Ovary (tissue), 9 donors: Measurements from ENCODE around the gene KIFC1. TPM values are rescaled to one million over a fixed set of nuclear protein-coding genes. Genes with fewer than 3 reads are reported as not detected.
A peak's percentile ranks its signal among the peaks of the same experiment; 100 is the strongest.

Experiments
- DNase-seq, 5 donors: peaks; one replicate each; pipeline ENCODE4 v3.0.0-alpha.2; 2019 to 2020
- H3K27ac ChIP-seq, 2 donors: fragments of 200-600 bp; one replicate each; pipeline versions ENCODE4 v1.5.1 to v1.8.0; 2019 to 2022
- H3K27me3 ChIP-seq: fragments of 200-600 bp; one replicate; pipeline ENCODE4 v1.8.0; 2022
- H3K36me3 ChIP-seq: fragments of 200-600 bp; sonication (generic); one replicate; pipeline ENCODE4 v1.5.1; 2019
- H3K4me1 ChIP-seq: one replicate; pipeline ENCODE4 v1.8.1; 2013; ENCODE audit warnings: mild to moderate bottlenecking, moderate library complexity; ENCODE audit not compliant: insufficient read depth
- H3K4me3 ChIP-seq: fragments of 200-600 bp; sonication (generic); one replicate; pipeline ENCODE4 v1.5.1; 2017
- H3K9me3 ChIP-seq, 2 donors: fragments of 200-600 bp in 1 of 2; sonication (generic) in 1 of 2; one replicate each; pipeline versions ENCODE4 v1.5.1 to v1.8.1; 2013 to 2019; ENCODE audit warnings: mild to moderate bottlenecking in 1 of 2, moderate library complexity in 1 of 2
- CTCF ChIP-seq, 3 donors: fragments of 450-650 bp in 2 of 3; fragments of 200-600 bp in 1 of 3; IDR thresholded peaks; one replicate each; pipeline versions ENCODE4 v1.5.1 to v1.8.0; 2016 to 2022; ENCODE audit warnings: antibody characterized with exemption in 3 of 3, mild to moderate bottlenecking in 1 of 3
- EP300 ChIP-seq: sonication (generic); formaldehyde crosslinking; IDR thresholded peaks from one replicate; pipeline ENCODE4 v1.6.1; 2017; ENCODE audit warnings: antibody characterized with exemption
- POLR2A ChIP-seq: fragments of 450-650 bp; IDR thresholded peaks from one replicate; pipeline ENCODE4 v1.6.1; 2017; ENCODE audit warnings: antibody characterized with exemption, mild to moderate bottlenecking, moderate library complexity
- WGBS, 3 donors: extraction: QIAGEN DNeasy Blood & Tissue Kit in 1 of 3; methylation state at CpG; one replicate each; pipeline versions ENCODE4 v1.1.5 to v1.1.7; 2013 to 2017; 5-methylcytosine and 5-hydroxymethylcytosine counted together
- intact Hi-C, 4 donors: fragments of 100-400 bp; cut with DNase I; formaldehyde crosslinking; loops; one replicate each; pipeline versions ENCODE4 v1.11.0 to v1.15.1; 2022 to 2023
- polyA plus RNA-seq, 2 donors: library from polyadenylated mRNA; stranded (reverse); fragments of 200-250 nt in 1 of 2; fragments of 350-450 nt in 1 of 2; fragmentation: Illumina TruSeq in 1 of 2; extraction: RNeasy Lipid Tissue Mini Kit (QIAGEN cat#74804) in 1 of 2; gene quantifications; one replicate each; pipeline ENCODE4 v1.2.3, GENCODE V29; 2013 to 2014
- total RNA-seq, 7 donors: library from RNA; depleted of rRNA in 2 of 7; stranded (reverse); fragments of >200 nt in 2 of 7; fragmentation: NEBNext Ultra II Directional in 3 of 7; extraction: Animal tissue kit (Norgen Biotek cat#: 25700) in 3 of 7; gene quantifications; one replicate each; pipeline versions ENCODE4 v1.1.0 to v1.2.4, GENCODE V29; 2016 to 2023
- donor health status: DM: no; HTN: no; CAD: no; lungs with moderate emphysema.
- donor health status: DM: no; HTN: no; CAD: no.
- donor health status: Bipolar disorder and iron deficiency.
- donor health status: DM: yes; HTN: yes; CAD: no.
- donor health status: DM: no; HTN: no; CAD: no.
- donor health status: DM: yes; HTN: yes; CAD: no.

Gene KIFC1
- total and polyA plus RNA-seq, 9 donors: 0.60 to 3.9 (median 2.2) TPM

- no peaks in the 10 kb centered on the region for H3K27me3 ChIP-seq
Observed at GRCh38 chr6:33384581-33385020, 7.0 kb upstream of the KIFC1 start.

GRCh38 chr6:33390173-33390572, 1.4 kb upstream of the KIFC1 start:
- Histone ChIP-seq H3K4me3 (no peak overlapping the region), H3K36me3 (no peaks in the 10 kb centered on the region), H3K27ac (no peak overlapping the region), H3K4me1 (peaks cover 6% of the 10 kb centered on the region), H3K27me3 (no peaks in the 10 kb centered on the region), H3K9me3 (no peaks in the 10 kb centered on the region)
- DNase-seq: no peak
- 86 to 92% (median 86%) methylated on average over 2 of the region's 2 CpGs for WGBS, 3 donors
- TF ChIP-seq CTCF (IDR thresholded peaks at IDR 0.05) (no peak), POLR2A (no peak), EP300 (no peak)
- intact Hi-C loops: loop anchor here in 1 of 4 donors (2.0 kb wide), 1 partner anchor 37 kb away; no protein-coding TSS in a partner anchor

More at GRCh38 chr6:33384581-33385020, 7.0 kb upstream of the KIFC1 start:
- no peak overlapping the region for H3K27ac ChIP-seq
- no peaks in the 10 kb centered on the region for H3K9me3 ChIP-seq
- H3K36me3 ChIP-seq: no peaks in the 10 kb centered on the region
- TF ChIP-seq POLR2A: no peak
- intact Hi-C loops: no loop called here
- H3K4me3 ChIP-seq: no peak overlapping the region
- DNase-seq: no peak
- WGBS, 3 donors: 15 to 19% (median 17%) methylated on average over 4 of the region's 4 CpGs
- no peaks in the 10 kb centered on the region for H3K4me1 ChIP-seq

GRCh38 chr6:33390767-33391277, 801 bp upstream of the KIFC1 start:
- Histone ChIP-seq H3K27me3 (no peaks in the 10 kb centered on the region), H3K9me3 (no peaks in the 10 kb centered on the region), H3K36me3 (no peaks in the 10 kb centered on the region), H3K4me3 (peak overlapping the region; percentile 23), H3K4me1 (peaks cover 6% of the 10 kb centered on the region), H3K27ac (peak overlapping the region; percentile 84 to 90)
- DNase-seq: no peak
- TF ChIP-seq CTCF (IDR thresholded peaks at IDR 0.05): no peak
- no peak for TF ChIP-seq EP300
- TF ChIP-seq POLR2A: no peak
- intact Hi-C loops: loop anchor here in 1 of 4 donors (2.0 kb wide), 1 partner anchor 36 kb away; no protein-coding TSS in a partner anchor
- WGBS, 3 donors: 69 to 76% (median 73%) methylated on average over 9 of the region's 9 CpGs

- WGBS, 3 donors: 0 to 1% (median 1%) methylated on average over 31 of the region's 31 CpGs
- TF ChIP-seq CTCF (IDR thresholded peaks at IDR 0.05) (no peak), EP300 (no peak), POLR2A (no peak)
- Histone ChIP-seq H3K27me3 (no peaks in the 10 kb centered on the region), H3K27ac (peak overlapping the region in 1 of 2 donors; percentile 90), H3K9me3 (no peaks in the 10 kb centered on the region), H3K4me3 (peak overlapping the region; percentile 67), H3K4me1 (peaks cover 6% of the 10 kb centered on the region), H3K36me3 (no peaks in the 10 kb centered on the region)
- intact Hi-C loops: loop anchor here in 1 of 4 donors (2.0 kb wide), 1 partner anchor 35 kb away; no protein-coding TSS in a partner anchor
- DNase-seq: no peak
Observed at GRCh38 chr6:33391922-33392594, 435 bp downstream of the KIFC1 start.

GRCh38 chr6:33392595-33392948, 949 bp downstream of the KIFC1 start:
- no peak overlapping the region for H3K27ac ChIP-seq
- TF ChIP-seq POLR2A: no peak
- TF ChIP-seq CTCF (IDR thresholded peaks at IDR 0.05): no peak
- TF ChIP-seq EP300: no peak
- no peak overlapping the region for H3K4me3 ChIP-seq
- H3K4me1 ChIP-seq: peaks cover 6% of the 10 kb centered on the region
- H3K27me3 ChIP-seq: no peaks in the 10 kb centered on the region
- WGBS, 3 donors: 29 to 39% (median 37%) methylated on average over 5 of the region's 5 CpGs
- no peak for DNase-seq
- intact Hi-C loops: no loop called here
- no peaks in the 10 kb centered on the region for H3K9me3 ChIP-seq
- no peaks in the 10 kb centered on the region for H3K36me3 ChIP-seq
